Urothelium cell line (cell line): ENCODE data around the gene HCRTR2.
"Not testable (repeated sequence)": the region's sequence is repeated elsewhere in the genome, so short reads cannot be mapped to it uniquely, and the experiment has no call there.

ENCODE experiments used
- DNase-seq: peaks from one replicate; pipeline ENCODE4 v3.0.0; 2011; ENCODE audit warnings: low spot score, mixed read lengths
- FAIRE-seq: peaks from 2 replicates; lab custom pipeline; 2011; peaks lifted over from hg19 to GRCh38; lab: Jason Lieb, UNC

Gene HCRTR2

GRCh38 chr6:55210952-55211351, 36.6 kb downstream of the HCRTR2 start:
- DNase-seq (no peak), FAIRE-seq (peak; percentile 78)

DNA sequence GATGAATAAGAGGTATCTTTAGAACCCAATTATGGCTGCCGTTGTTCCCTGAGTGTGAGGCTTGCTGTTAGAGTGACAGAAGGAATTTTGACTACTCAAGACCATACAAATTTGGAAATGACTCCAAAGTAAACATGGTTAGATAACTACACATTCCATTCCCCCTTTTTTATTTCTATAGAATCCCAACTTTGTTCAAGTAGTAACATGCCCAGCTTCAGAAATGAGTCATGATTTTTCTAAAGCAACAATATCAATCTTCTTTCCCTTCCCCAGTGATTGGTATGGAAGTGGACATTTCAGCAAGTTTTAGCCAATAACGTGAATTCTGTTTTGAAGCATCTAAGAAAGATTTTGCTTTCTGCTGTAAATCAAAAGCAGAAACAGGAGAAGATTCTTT, 37.8 kb downstream of the HCRTR2 start:
- peak; percentile 29 for DNase-seq
- no peak for FAIRE-seq

- DNase-seq, result no peak
- no peak for FAIRE-seq
Measured at GRCh38 chr6:55220961-55221360, 46.6 kb downstream of the HCRTR2 start.

DNA sequence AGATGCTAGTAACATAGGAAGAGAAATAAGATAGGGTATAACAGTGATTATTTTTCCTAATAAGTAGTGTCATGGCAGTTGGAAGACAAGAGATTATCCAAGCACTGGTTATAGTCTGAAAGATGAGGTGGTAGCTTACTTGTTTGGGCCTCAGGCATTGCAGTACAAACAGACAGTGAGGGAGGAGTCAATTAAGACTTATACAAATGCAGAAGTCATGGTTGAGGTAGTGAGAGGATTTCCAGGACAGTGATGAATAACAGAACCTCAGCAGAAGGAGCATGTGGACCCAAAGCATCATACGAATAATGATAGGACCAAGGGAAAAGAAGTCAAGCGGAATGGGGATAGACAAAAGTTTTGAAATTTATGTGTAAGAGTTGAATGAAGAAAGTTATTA, 53.5 kb downstream of the HCRTR2 start:
- DNase-seq (no peak), FAIRE-seq (no peak)

DNA sequence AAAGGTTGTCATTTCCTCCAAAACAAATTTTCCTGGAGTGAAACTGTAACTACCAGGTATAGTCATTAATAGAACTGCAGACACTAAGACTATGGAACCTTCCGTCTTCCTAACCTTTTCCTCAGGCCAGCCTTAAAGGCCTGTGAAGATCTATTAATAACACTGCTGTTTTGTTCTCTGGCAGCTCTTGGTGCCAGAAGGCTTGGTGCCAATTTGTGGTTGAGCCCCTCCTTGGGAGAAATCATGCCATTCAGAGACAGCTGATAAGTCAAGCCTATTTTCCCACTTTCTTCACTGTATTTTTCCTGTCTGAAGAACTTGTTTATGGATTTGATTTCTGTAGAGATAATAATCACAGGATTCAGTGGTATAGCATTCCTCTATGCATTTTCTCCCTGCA, 64.8 kb downstream of the HCRTR2 start:
- DNase-seq (peak; percentile 64), FAIRE-seq (no peak)

- FAIRE-seq, result not testable (repeated sequence)
- DNase-seq, result peak; percentile 23
Measured at GRCh38 chr6:55240975-55241605, 66.8 kb downstream of the HCRTR2 start.

DNA sequence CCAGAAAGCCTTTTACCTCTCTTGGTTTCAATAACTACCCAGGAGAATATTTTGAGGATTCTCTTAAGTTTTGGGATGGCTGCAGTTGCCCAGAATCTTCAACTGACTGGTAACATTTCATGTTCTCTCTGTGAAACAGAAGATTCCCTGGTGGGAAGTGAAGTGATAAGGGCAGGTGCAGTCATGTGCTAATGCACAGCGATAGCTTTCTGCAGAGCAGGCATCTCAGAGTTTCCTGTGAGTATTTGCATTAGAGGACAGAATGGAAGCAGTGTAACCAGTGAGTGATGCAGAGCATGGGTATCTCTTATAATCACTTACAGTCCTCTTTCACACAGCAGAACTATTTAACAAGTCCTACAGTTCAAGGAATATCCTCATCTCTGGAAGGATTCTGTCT, 76.1 kb downstream of the HCRTR2 start:
- DNase-seq (no peak), FAIRE-seq (no peak)

- FAIRE-seq (peak; percentile 62), DNase-seq (no peak)
Measured at GRCh38 chr6:55255113-55255512, 80.8 kb downstream of the HCRTR2 start.

- DNase-seq (no peak), FAIRE-seq (no peak)
Measured at GRCh38 chr6:55260181-55260580, 85.9 kb downstream of the HCRTR2 start.

GRCh38 chr6:55265409-55266114, 91.2 kb downstream of the HCRTR2 start:
- no peak for FAIRE-seq
- DNase-seq, result no peak

GRCh38 chr6:55266896-55267295, 92.6 kb downstream of the HCRTR2 start:
- FAIRE-seq, result no peak
- no peak for DNase-seq

DNA sequence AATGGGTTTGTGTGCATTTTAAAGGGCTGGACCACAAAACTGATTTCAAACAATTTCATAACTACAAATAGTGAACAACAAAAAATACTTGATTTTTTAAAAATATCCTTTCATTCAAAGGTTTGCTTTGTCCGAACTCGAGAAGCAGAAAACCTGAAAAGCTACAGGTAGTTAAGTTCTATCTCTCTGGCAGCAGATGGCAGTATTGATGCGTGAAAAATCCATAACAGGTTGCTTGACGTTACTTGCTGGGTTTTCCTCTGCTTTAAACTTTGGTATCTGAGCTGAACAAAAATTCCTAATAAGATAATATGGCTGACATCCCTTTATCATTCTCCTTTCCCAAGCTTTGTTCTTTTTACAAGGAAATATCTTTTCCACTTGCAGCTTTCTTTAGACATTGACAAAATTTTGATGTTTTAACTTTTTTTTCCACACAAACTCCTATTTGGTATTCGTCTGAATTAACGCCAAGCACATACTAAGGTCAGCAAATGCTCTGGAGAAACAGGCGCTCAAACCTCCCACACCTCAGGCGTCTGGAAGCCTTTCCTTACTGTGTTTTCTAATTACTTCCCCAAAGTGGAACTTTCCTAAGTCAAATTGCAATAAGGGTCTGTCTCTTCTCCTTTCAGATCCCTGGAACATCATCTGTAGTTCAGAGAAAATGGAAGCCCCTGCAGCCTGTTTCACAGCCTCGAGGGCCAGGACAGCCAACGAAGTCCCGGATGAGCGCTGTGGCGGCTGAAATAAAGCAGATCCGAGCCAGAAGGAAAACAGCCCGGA, 102.6 kb downstream of the HCRTR2 start:
- no peak for FAIRE-seq

GRCh38 chr6:55277646-55278045, 103.3 kb downstream of the HCRTR2 start:
- DNase-seq (no peak), FAIRE-seq (no peak)

More for the DNA sequence above, 102.6 kb downstream of the HCRTR2 start:
- DNase-seq, result peak; percentile 61

DNA sequence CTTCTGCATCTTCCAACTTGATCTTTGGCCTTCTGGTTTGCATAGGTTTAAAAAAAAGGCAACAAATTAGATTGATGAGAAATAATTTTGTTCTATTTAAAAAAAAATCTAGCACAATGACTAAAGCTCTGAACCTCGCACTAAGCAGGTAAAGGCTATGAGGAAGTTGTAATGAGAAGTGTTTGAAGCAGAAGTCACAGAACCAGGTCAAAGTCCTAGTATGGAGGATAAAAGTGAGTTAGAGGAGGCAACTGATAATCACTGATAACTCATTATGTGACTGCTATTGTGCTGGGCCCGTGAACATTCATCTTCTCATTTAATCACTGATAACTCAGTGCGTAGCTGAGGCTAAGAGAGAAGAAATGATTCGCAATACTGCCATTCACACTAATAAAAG, 106.9 kb downstream of the HCRTR2 start:
- FAIRE-seq, result no peak

GRCh38 chr6:55282115-55282514, 107.8 kb downstream of the HCRTR2 start:
- no peak for FAIRE-seq

More for the DNA sequence above, 106.9 kb downstream of the HCRTR2 start:
- DNase-seq, result no peak

GRCh38 chr6:55286824-55287223, 112.5 kb downstream of the HCRTR2 start:
- FAIRE-seq (no peak), DNase-seq (no peak)

More at GRCh38 chr6:55282115-55282514, 107.8 kb downstream of the HCRTR2 start:
- DNase-seq, result no peak

DNA sequence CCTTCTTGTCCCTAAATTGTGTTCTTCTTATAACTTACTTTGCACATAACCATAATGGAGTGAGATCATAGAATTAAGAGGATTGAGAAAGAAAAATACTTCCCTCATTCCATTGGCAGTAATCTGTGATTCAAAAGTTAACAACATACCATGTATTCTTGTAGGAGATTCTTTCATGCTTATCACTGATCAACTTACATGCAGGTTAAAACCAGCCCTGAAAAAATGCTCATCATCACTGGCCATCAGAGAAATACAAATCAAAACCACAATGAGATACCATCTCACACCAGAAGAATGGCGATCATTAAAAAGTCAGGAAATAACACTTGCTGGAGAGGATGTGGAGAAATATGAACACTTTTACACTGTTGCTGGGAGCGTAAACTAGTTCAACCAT, 116.4 kb downstream of the HCRTR2 start:
- DNase-seq (no peak), FAIRE-seq (no peak)

GRCh38 chr6:55293116-55293515, 118.8 kb downstream of the HCRTR2 start:
- DNase-seq (no peak), FAIRE-seq (no peak)

DNA sequence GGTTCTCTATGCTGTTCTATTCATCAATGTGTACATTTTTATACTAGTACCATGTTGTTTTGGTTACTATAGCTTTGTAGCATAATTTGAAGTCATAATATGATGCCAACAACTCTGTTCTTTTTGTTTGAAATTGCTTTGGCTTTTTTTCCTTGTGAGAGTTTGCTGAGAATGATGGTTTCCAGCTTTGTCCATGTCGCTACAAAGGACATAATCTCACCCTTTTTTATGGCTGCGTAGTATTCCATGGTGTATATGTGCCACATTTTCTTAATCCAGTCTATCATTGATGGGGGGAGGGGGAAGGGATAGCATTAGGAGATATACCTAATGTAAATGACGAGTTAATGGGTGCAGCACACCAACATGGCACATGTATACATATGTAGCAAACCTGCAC, 122.9 kb downstream of the HCRTR2 start:
- DNase-seq, FAIRE-seq: not testable (repeated sequence)

- FAIRE-seq (no peak), DNase-seq (no peak)
Measured at GRCh38 chr6:55299286-55299985, 125.1 kb downstream of the HCRTR2 start.

DNA sequence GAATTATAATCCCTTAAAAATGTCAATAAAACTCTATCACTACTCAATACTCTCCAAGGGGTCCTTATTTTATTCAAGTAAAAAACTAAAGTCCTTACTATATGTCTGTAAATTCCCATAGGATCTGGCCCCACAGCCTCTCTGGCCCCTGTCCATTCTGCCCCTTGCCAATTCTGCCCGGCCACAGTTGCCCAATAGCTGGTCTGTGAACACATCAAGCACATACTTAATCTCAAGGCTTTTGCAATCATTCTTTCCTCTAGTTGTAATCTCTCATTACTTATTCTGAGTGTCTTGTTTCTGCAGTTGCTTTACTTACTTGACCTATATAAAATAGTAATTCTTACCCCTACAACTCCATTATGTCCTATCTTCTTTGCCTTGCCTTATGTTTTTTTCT, 130.4 kb downstream of the HCRTR2 start:
- FAIRE-seq, result no peak
- DNase-seq, result no peak
